ENCODE data around the gene GULP1.

DNA sequence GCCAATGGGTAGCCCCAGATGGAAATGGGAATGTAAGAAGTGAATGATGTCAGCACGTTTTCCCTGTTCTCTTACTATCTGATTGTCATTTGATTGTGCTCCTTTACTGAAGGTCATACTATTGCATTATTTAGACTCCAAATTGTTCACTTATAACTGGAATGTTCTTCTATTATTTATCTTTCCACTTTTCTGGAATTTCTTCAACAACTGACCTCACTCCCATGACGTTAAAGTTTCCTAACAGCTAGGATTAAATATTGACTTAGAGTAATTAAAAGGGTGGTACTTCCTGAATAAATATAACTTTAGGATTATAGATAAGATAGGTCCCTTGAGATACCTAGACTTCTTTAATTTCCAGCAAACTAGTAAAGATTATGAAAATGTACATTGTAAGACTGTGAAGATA is 10.9 kb upstream of the GULP1 start:
- TF ChIP-seq, protein P1, sequence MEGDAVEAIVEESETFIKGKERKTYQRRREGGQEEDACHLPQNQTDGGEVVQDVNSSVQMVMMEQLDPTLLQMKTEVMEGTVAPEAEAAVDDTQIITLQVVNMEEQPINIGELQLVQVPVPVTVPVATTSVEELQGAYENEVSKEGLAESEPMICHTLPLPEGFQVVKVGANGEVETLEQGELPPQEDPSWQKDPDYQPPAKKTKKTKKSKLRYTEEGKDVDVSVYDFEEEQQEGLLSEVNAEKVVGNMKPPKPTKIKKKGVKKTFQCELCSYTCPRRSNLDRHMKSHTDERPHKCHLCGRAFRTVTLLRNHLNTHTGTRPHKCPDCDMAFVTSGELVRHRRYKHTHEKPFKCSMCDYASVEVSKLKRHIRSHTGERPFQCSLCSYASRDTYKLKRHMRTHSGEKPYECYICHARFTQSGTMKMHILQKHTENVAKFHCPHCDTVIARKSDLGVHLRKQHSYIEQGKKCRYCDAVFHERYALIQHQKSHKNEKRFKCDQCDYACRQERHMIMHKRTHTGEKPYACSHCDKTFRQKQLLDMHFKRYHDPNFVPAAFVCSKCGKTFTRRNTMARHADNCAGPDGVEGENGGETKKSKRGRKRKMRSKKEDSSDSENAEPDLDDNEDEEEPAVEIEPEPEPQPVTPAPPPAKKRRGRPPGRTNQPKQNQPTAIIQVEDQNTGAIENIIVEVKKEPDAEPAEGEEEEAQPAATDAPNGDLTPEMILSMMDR (IDR thresholded peaks at IDR 0.05; ENCODE audit: poor library complexity, severe bottlenecking) = no peak
- TF ChIP-seq EZH2 (IDR thresholded peaks at IDR 0.05; ENCODE audit: borderline replicate concordance, insufficient read depth, low read length, poor library complexity, severe bottlenecking) = no peak

Data from neural cell (in vitro differentiated cells).